Glomerular visceral epithelial cell (primary cell): ENCODE data around the gene GLCE.
"Not testable (repeated sequence)": the region's sequence is repeated elsewhere in the genome, so short reads cannot be mapped to it uniquely, and the experiment has no call there.

Experiments
- DNase-seq: peaks from one replicate; pipeline ENCODE4 v3.0.0-alpha.2; 2016; ENCODE audit errors: extremely low spot score

Gene GLCE

GRCh38 chr15:69272891-69273290 lies 112.5 kb downstream of the GLCE start:
- DNase-seq = no peak

GRCh38 chr15:69275074-69275670 lies 114.7 kb downstream of the GLCE start:
- DNase-seq = no peak

- DNase-seq = no peak
These were observed 115.6 kb downstream of the GLCE start for GRCh38 chr15:69275933-69276560.

- DNase-seq = no peak
These were observed 116.9 kb downstream of the GLCE start for GRCh38 chr15:69277316-69277715.

GRCh38 chr15:69279636-69280035 lies 119.2 kb downstream of the GLCE start:
- DNase-seq = no peak

- no peak for DNase-seq
These were observed 120.3 kb downstream of the GLCE start for GRCh38 chr15:69280783-69281182.

DNA sequence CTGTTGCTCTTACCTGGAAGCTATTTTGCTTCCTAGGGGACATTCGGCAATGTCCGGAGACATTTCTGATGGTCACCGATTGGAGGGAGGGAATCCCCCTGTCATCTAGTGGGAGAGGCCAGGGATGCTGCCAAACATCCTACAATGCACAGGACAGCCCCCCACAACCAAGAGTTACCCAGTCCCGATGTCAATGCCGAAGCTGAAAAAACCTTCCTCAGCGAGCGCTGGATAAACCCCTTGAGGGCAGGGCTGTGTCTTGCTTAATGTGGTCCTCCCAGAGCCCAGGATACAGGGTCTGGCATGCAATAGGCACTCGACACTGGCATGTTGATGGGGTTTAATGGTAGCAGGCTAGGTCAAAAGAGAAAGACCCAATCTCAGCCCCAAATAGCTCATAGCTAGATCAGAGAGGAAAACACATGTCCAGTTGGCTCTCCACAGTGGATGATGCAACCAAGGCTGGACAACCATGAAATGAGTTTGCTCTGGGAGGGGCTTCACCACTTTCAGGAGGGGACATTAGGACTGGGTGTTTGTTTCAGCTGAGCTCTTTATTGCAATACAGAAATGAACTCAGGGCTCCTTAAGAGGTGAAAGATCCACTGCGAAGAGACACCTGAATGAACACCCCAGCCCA lies 121.8 kb downstream of the GLCE start:
- DNase-seq = no peak

GRCh38 chr15:69285834-69286233 lies 125.4 kb downstream of the GLCE start:
- no peak for DNase-seq

DNA sequence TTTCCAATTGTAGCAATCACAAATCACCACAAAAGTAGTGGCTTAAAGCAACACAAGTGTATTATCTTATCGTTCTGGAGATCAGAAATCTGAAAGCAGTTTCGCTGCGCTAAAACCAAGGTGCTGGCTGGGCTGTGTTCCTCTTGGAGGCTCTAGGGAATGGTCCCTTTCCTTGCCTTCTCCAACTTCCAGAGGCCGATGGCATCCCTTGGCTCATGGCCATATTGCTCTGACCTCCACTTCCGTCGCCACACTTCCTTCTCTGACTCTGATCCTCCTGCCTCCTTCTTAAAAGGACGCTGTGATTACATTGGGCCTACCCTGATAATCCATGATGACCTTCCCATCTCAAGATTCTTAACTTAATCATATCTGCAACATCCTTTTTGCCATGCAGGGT lies 127.6 kb downstream of the GLCE start:
- DNase-seq = no peak

- no peak for DNase-seq
These were observed 128.3 kb downstream of the GLCE start for GRCh38 chr15:69288531-69289341.

GRCh38 chr15:69289342-69290146 lies 129.1 kb downstream of the GLCE start:
- DNase-seq = no peak

- DNase-seq = no peak
These were observed 130.1 kb downstream of the GLCE start for GRCh38 chr15:69290346-69291164.

DNA sequence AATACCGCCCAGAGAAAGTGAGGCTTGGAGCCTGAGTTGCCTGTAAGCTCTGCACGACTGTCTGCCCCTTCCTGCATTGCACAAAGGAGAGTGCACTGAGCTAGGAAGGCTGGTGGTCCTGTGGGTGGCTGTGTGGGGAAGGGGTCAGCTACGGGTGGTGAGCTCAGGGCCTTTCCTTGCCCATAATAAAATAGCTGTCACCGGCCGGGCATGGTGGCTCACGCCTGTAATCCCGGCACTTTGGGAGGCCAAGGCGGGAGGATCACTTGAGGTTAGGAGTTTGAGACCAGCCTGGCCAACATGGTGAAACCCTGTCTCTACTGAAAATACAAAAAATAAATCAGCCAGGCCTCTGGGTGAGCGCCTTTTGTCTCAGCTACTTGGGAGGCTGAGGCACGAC lies 131.2 kb downstream of the GLCE start:
- not testable (repeated sequence) for DNase-seq

DNA sequence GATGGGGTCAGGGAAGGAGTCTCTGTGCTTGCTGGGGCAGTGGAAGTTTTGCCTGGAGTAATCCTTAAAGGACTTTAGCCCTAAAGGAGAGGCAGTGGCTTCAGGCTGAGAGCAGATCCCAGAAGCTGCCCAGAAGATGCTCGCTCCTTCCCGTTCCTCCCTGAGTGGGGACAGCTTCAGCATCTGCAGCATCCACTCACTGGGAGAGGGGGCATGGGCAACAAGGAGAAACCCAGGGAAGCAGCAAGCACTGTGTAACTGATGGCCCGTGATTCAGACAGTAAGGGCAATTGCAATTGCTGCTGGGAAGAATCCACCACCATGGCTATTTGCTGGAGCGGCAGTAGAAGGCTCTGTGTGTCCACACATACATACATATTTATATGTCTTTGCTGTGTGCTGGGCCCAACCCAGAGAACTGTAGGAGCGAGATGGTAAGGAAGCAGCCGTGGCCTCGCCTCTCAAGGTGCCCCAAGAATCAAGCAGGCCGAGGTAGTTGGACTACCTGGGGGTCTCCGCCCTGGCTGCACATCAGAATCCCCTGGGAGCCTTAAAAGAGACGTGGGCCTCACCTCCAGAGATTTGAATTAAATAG lies 132.5 kb downstream of the GLCE start:
- DNase-seq = no peak

GRCh38 chr15:69293741-69294615 lies 133.5 kb downstream of the GLCE start:
- DNase-seq = no peak

- DNase-seq = no peak
These were observed 136.2 kb downstream of the GLCE start for GRCh38 chr15:69296606-69297005.

GRCh38 chr15:69297642-69298353 lies 137.4 kb downstream of the GLCE start:
- no peak for DNase-seq

DNA sequence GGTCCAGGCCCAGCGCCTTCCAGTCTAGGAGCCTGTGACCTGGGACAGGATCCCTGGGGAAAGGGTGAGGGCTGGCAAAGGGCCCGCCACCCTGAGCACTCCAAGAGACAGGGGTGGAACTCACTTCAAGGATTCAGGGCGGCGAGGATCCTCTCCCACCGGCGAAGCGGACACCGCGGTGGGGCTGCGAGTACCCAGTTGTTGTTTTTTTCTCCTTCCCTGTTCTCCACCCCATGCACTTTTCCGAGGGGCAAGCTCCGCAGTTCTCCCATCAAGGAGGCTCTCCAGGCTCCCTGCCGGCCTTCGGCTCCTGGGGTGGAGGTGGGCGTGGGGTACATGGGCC lies 137.9 kb downstream of the GLCE start:
- no peak for DNase-seq
